Mononuclear cell (primary cell): ENCODE data around the gene CYGB. TPM values are rescaled to one million over a fixed set of nuclear protein-coding genes. Genes with fewer than 3 reads are reported as not detected.
A peak's percentile ranks its signal among the peaks of the same experiment; 100 is the strongest.
"Not testable (repeated sequence)": the region's sequence is repeated elsewhere in the genome, so short reads cannot be mapped to it uniquely, and the experiment has no call there.

ENCODE experiments used
- H3K27me3 ChIP-seq: 2 replicates; pipeline ENCODE4 v1.6.0; 2011; ENCODE audit warnings: low read length, control low read depth; ENCODE audit not compliant: insufficient read depth
- H3K4me1 ChIP-seq: 2 replicates; pipeline ENCODE4 v1.5.1; 2011; ENCODE audit warnings: mild to moderate bottlenecking, low read length, control low read depth; ENCODE audit not compliant: insufficient read depth
- H3K4me3 ChIP-seq: 2 replicates; pipeline ENCODE4 v1.5.1; 2011; ENCODE audit warnings: mild to moderate bottlenecking, low read length, moderate library complexity
- H3K9me3 ChIP-seq: 2 replicates; pipeline ENCODE4 v1.5.1; 2011; ENCODE audit warnings: low read depth, mild to moderate bottlenecking, control low read depth, low read length
- total RNA-seq: library from RNA; depleted of rRNA; stranded (reverse); fragments of >200 nt; gene quantifications from one replicate; pipeline ENCODE4 v1.2.3, GENCODE V29; 2012

CYGB gene
- total RNA-seq, 1 donor: 0.21 TPM

- peaks cover 63% of the 10 kb centered on the region for H3K4me1 ChIP-seq
- H3K9me3 ChIP-seq: no peaks in the 10 kb centered on the region
- H3K27me3 ChIP-seq: no peaks in the 10 kb centered on the region
- H3K4me3 ChIP-seq: no peak overlapping the region
These were observed 23.3 kb upstream of the CYGB start for GRCh38 chr17:76560877-76561221.

DNA sequence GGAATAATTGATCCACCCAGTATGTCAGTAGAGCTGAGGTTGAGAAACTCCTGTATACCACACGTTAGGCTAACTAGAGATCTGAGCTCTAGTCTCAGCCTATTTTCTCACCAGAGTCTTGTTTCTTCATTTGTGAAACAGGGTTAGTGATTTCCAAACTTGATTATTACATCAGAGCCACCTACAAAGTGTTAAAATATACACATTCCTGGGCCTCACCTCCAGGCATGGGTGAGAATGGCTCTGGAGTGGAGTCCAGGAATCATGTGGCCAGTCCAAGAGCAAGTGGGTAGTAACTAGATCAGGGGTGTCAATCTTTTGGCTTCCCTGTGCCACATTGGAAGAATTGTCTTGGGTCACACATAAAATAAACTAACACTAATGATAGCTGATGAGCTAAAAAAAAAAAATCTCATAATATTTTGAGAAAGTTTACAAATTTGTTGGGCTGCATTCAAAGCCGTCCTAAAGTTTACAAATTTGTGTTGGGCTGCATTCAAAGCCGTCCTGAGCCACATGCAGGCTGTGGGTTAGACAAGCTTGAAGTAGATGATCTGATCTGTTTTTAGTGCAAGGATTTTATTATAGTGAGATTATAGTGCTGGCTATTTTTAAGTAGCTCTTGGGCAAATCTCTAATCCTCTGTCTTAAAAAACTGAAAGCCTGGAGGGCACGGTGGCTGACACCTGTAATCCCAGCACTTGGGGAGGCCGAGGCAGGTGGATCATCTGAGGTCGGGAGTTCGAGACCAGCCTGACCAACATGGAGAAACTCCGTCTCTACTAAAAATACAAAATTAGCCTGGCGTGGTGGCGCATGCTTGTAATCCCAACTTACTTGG, 22.7 kb upstream of the CYGB start:
- Histone ChIP-seq H3K27me3 (no peaks in the 10 kb centered on the region), H3K4me3 (no peak overlapping the region), H3K9me3 (no peaks in the 10 kb centered on the region), H3K4me1 (peaks cover 63% of the 10 kb centered on the region)

DNA sequence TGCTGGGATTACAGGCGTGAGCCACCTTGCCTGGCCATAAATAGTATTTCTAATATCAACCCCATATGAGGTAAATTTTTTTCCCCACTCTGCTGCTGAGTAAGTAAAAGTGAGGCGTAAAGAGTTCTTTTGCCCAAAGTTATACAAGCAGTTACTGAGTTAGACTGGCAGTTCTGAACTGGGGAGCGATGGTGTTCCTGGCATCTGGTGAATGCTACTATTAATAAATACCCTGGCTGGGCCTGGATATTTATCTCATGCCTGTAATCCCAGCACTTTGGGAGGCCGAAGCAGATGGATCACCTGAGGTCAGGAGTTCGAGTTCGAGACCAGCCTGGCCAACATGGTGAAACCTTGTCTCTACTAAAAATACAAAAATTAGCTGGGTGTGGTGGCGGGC, 22.0 kb upstream of the CYGB start:
- H3K27me3 ChIP-seq, H3K4me3 ChIP-seq, H3K9me3 ChIP-seq: not testable (repeated sequence)
- H3K4me1 ChIP-seq: peaks cover 63% of the 10 kb centered on the region

DNA sequence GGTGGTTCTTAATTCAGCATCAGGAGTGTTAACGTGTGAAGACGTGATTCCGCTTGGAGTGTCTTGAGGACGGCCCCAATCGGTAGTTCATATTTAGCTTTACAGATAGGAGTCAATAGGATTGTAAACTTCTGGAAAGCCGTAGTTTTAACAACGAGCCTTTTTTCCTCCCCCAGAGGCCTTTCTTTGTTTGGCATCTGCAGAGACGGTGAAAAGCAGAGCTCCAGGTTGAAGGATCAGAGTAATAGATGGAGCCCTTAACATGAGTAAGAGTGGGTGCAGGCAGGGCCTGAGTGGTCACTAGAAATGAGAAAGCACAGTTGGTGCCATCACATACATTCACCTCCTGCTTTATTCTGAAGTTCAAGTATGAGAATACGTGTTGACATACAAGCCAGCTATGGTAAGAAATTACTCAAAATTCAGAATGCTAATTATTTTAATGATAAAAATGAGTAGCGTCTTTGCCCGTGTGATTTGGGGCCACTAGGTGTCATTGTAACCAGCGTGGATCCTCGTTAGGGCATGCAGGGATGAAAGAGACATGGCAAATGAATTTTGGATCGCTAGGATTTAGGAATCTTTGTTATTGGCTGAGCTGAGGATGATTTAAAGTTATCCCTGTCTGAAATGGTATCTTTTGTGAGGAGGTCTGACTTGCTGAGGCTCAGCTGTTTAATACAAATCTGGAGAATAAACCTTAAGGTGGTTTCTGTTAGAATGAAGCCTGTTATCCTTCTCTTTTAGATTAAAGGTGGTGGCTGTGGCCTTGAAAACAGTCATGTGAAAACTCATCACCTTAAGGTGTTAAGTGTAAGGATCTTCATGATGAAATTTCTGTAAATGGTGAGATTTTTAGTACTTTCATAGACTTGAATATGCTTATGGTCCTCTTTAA, 20.9 kb upstream of the CYGB start:
- Histone ChIP-seq H3K4me3 (peak overlapping the region; percentile 83), H3K9me3 (no peaks in the 10 kb centered on the region), H3K4me1 (peaks cover 63% of the 10 kb centered on the region), H3K27me3 (no peaks in the 10 kb centered on the region)

DNA sequence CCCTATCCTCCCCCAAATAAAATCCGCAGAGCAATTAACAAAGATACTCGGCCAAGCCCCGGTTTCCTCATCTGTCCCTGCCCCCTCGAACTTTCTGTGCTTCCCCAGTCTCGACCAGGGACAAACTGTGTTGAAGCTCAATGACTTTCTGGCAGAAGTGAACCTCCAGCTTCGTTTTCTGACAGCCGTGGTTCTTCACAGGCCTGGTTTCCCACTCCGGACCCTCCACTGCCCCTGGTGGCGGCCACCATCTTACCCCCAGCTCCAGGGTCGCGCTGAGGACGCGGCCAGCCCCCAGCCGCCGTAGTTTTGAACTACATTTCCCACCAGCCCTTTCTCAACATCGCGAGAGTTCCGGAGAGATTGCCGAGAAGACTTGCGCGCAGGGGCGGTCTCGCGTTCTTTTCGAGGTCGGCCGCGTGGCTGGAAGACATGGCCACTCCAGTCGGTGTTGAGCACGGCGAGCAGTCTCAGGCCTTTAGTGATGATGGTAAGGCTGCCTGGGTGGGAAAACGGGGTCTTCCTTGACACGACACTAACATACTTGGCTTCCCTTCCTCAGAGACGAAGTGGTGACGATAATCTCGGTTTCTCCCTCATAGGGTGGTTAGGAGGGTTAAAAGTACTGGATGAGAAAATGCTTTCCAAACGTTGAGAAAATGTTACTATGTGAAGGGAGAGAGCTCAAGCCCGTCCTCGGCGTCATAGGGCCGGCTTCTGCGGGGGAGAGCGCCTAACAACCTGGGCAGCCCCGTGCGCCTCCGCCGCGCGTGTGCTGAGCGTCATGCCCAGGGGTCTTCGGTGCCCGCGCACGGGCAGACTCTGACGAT, 20.1 kb upstream of the CYGB start:
- H3K9me3 ChIP-seq: no peaks in the 10 kb centered on the region
- H3K4me1 ChIP-seq: peaks cover 55% of the 10 kb centered on the region
- no peaks in the 10 kb centered on the region for H3K27me3 ChIP-seq
- peak overlapping the region; percentile 83 for H3K4me3 ChIP-seq

DNA sequence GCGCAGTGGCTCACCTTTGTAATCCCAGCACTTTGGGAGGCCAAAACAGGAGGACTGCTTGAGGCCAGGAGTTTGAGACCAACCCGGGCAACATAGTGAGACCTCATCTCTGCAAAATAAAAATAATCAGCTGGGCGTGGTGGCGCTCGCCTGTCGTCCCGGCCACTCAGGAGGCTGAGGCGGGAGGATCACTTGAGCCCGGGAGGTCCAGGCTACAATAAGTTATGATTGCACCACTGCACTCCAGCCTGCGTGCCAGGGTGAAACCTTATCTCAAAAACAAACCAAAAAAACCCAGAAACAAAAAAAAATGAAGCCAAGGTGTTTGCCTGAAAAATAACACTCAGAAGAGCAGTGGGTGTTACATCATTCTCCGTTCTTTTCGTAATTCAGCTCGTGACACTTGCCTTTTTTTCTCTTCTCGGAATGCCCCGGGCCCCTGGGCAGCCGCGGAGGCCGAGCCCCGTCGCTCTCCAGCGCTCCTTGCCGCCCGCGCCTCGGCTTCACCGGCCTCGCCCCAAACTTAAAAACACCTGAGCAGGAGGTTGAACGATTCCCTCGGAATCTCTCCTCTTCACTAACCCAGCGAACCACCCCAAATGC, 19.4 kb upstream of the CYGB start:
- Histone ChIP-seq H3K4me1 (peaks cover 50% of the 10 kb centered on the region), H3K9me3 (no peaks in the 10 kb centered on the region), H3K4me3 (peak overlapping the region; percentile 83), H3K27me3 (no peaks in the 10 kb centered on the region)

DNA sequence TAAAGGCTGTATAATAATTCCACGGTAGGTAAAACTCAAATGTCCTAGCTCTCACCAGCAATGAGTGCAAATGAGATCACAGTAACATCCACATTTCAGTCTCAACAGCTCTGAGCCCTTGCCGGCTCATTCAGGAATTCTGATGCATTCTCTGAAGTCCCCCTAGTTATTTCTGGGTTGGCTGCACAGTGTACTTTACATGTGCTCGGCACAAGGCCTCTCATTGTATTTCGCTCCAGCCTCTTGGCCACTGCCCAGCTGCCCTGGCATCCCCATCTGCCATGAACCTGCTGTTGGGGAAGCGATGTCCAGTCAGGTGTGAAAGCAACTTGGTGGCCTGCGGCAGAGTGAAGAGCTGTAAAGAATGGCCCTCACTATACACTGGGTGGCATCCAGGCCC, 16.6 kb upstream of the CYGB start:
- Histone ChIP-seq H3K4me1 (peaks cover 36% of the 10 kb centered on the region), H3K9me3 (no peaks in the 10 kb centered on the region), H3K27me3 (no peaks in the 10 kb centered on the region), H3K4me3 (no peak overlapping the region)

GRCh38 chr17:76553178-76553908, 15.8 kb upstream of the CYGB start:
- Histone ChIP-seq H3K27me3 (no peaks in the 10 kb centered on the region), H3K4me3 (no peak overlapping the region), H3K9me3 (no peaks in the 10 kb centered on the region), H3K4me1 (peaks cover 28% of the 10 kb centered on the region)

DNA sequence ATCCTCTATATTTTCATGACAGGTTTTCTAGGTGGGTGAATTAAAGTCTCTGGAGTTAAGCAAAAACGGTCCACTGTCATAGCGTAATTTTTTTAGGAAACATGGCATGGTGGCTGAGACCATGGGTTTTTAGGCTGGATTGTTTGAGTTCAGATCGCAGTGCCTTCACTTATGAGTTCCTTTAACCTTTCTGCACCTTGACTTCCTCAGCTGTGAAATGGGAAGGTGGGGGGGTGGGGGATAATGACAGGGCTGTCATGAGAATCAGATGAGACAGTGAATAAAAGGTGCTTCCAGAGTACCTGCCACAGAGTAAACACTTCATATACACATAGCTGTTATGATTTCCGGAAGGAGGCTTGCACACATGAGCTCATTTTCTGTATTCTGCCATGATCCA, 14.2 kb upstream of the CYGB start:
- Histone ChIP-seq H3K9me3 (no peaks in the 10 kb centered on the region), H3K4me1 (peaks cover 23% of the 10 kb centered on the region), H3K4me3 (no peak overlapping the region), H3K27me3 (no peaks in the 10 kb centered on the region)

DNA sequence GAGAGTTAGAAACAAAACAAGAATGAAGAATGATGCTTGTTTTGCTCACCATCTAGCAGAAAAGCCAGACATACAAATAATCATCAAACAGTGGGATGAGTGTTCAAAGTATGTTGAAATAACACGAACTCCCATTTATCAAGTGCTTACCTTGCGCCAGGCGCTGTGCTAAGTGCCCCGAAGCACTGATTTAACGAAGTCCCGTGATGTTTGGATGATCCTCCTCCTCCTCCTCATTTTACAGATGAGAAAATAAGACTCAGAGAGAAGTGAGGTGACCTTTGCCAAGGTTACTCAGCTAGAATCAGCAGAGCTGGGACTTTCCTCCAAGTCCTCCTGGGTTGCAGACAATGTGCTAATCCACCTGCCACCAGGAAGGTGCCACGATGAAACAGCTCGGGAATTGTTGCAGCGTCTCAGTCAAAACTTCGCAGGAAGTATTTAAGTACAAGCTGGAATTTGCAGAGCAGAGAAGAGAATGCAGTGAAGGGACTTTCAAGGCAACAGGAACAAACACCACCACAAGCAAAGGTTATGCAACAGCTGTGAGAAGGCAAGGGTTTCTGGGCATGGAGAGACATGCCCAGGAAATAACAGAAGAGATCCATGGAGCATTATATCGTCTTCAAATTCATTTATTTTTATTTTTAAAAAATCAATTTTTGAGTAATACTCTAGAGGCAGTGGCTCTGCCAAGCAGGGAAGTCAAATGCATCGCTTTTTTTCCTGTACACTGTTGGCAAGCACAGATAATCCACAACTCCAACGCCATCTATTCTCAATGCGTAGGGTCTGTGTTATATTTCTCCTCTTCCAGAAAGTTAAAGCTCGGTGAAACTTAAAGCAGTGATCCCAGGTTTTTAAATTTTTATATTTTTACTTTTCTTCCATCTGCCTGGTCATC, 13.5 kb upstream of the CYGB start:
- H3K4me3 ChIP-seq: no peak overlapping the region
- H3K4me1 ChIP-seq: peaks cover 19% of the 10 kb centered on the region
- H3K27me3 ChIP-seq: no peaks in the 10 kb centered on the region
- H3K9me3 ChIP-seq: no peaks in the 10 kb centered on the region

- Histone ChIP-seq H3K27me3 (no peaks in the 10 kb centered on the region), H3K4me3 (no peak overlapping the region), H3K4me1 (peaks cover 19% of the 10 kb centered on the region), H3K9me3 (no peaks in the 10 kb centered on the region)
These were observed 12.0 kb upstream of the CYGB start for GRCh38 chr17:76549539-76549938.

DNA sequence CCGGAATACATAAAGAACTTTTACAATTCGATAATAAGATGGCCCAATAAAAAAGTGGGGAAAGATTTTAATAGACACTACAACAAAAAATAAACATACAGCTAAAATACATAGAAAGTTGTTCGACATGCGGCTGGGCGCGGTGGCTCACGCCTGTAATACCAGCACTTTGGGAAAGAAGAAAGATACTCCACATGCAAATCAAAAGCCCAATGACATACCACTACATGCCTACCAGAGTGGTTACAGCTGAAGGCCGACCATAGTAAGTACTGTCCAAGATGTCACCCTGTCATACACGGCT, 11.7 kb upstream of the CYGB start:
- H3K4me1 ChIP-seq: peaks cover 19% of the 10 kb centered on the region
- no peak overlapping the region for H3K4me3 ChIP-seq
- no peaks in the 10 kb centered on the region for H3K9me3 ChIP-seq
- no peaks in the 10 kb centered on the region for H3K27me3 ChIP-seq

- H3K4me3 ChIP-seq: no peak overlapping the region
- peaks cover 19% of the 10 kb centered on the region for H3K4me1 ChIP-seq
- no peaks in the 10 kb centered on the region for H3K9me3 ChIP-seq
- H3K27me3 ChIP-seq: no peaks in the 10 kb centered on the region
These were observed 11.1 kb upstream of the CYGB start for GRCh38 chr17:76548378-76549214.
